Right renal cortex interstitium (tissue), 3 donors: ENCODE results near the gene SELP. TPM values are rescaled to one million over a fixed set of nuclear protein-coding genes. Genes with fewer than 3 reads are reported as not detected.

Experiments
- DNase-seq, 3 donors: peaks; one replicate each; pipeline ENCODE4 v3.0.0-alpha.2; 2013; ENCODE audit warnings: low read depth in 3 of 3, low spot score in 2 of 3
- polyA plus RNA-seq, 3 donors: library from polyadenylated mRNA; unstranded; fragments of 120-200 nt; gene quantifications; one replicate each; pipeline ENCODE4 v1.2.1, GENCODE V29; 2013; ENCODE audit not compliant: insufficient read length in 3 of 3

SELP gene
- polyA plus RNA-seq, 3 donors = 5.4 to 9.5 (median 6.5) TPM

GRCh38 chr1:169623132-169623926, 6.6 kb downstream of the SELP start:
- DNase-seq = no peak

GRCh38 chr1:169620565-169620964, 9.4 kb downstream of the SELP start:
- DNase-seq = no peak

GRCh38 chr1:169618367-169618766, 11.6 kb downstream of the SELP start:
- DNase-seq = no peak

DNA sequence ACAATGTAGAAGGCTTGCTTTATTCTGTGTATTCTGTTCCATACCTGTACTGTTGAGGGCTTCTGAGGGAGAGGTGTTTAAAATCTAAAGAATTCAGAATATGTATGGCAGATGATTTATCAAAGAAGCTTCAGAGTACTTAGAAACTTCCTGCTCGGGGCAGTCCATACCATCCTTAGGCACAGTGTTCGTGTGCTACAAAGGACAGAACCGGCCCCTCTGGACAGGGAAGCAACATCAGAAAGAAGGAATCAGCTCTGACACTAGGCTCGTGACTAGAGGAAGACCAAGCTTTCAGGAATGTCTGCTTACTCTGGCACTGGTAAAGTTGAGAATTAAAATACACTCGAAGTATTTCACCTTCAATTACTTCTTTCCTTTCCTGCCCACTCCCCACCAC, 14.1 kb downstream of the SELP start:
- no peak for DNase-seq

GRCh38 chr1:169610858-169611257, 19.1 kb downstream of the SELP start:
- DNase-seq = no peak

DNA sequence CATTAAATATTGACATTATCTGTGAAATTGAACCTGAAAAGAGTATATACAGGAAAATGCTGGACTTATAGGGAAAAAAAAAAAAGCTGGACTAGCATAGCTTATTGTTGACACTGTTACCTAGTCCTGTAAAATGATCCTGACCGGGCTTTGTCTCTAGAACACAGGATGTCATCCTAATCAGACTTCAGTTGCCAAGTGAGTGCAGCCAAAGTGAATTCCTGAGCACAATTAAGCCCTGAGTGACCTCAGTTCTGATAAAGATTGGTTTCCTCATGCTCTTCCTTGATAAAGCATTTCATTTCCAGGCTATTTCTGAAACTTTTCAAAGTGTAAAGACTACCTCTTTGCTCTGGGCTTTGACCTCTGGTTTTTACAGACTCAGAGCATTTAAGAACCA, 19.8 kb downstream of the SELP start:
- no peak for DNase-seq

DNA sequence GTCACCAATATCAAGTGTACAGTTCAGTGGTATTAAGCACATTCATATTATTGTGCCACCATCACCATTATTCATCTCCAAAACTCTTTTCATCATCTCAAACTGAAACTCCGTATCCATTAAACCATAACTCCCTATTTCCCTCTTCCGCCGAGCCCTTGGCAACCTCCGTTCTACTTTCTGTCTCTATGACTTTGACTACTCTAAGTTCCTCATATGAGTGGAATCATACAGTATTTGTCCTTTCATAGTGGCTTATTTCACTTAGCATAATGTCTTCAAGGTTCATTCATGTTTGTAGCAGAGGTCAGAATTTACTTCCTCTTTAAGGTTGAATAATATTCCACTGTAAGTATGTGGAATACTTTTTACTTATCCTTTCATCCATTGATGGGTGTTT, 21.7 kb downstream of the SELP start:
- DNase-seq = no peak

GRCh38 chr1:169604781-169605560, 25.0 kb downstream of the SELP start:
- no peak for DNase-seq

- no peak for DNase-seq
Measured at GRCh38 chr1:169601096-169601881, 28.6 kb downstream of the SELP start.

- peak; percentile 12 to 30 (median 23) for DNase-seq
Measured at GRCh38 chr1:169595764-169596711, 33.9 kb downstream of the SELP start.

DNA sequence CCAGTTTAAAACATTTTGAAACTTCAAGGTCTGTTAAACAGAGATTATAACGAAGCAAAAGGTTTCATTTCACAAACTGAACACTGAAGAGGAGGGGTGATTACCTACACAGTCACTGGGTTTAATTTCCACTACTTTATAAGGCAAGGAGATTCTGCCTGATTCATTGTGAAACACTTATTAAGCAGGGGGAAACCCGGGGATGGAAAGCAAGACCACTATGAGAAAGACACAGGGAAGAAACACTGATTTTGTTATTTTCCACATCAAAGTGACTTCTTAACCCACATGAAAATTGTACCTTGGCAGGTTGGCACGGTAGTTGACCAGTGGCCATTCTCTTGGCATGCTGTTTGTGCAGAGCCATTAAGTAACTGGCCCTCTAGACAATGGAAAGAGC, 35.5 kb downstream of the SELP start:
- no peak for DNase-seq

DNA sequence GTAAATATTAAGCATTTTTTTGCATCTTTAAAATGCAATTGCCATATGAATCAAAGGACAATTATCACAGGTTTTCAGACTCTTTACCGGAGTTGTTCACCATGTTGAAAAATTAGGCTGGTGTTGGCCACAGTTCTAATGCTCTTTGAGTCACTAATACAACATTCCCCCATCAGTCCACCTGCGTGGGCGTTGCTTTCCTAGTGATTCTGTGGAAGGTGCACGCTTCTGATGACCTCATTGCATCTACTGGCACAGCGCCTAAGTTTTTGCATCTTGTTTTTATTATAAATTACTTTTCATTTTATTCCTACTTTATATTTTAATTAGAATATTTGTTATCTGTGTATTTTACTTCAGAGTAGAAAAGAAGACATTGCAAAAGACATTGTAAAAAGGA, 39.0 kb downstream of the SELP start:
- no peak for DNase-seq

- DNase-seq = no peak
Measured at GRCh38 chr1:169588785-169589485, 41.0 kb downstream of the SELP start.

DNA sequence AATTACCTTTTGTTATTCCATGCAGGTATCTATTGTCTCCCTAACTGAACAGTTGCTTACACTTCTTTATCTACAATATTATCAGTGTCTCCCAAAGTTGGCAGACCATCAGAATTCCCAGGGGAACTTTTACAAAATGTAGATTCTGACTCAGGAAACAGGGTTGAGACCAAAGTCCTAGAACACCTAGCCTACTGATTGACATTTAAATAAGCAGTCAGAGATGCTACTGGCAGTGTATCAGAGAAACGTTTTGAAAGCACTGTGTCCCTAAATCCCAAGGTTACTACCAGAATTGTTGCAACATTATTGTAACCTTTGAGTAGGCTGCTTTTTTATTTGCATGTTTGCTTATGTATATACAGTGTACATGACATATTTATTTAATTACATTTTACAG, 41.8 kb downstream of the SELP start:
- no peak for DNase-seq

GRCh38 chr1:169586395-169587255, 43.3 kb downstream of the SELP start, which contains the start of gene F5:
Gene F5 (minus strand): TSS chr1:169586481. CDS start chr1:169586386, 95 bp downstream.
- peak in 1 of 3 donors; percentile 6 for DNase-seq

DNA sequence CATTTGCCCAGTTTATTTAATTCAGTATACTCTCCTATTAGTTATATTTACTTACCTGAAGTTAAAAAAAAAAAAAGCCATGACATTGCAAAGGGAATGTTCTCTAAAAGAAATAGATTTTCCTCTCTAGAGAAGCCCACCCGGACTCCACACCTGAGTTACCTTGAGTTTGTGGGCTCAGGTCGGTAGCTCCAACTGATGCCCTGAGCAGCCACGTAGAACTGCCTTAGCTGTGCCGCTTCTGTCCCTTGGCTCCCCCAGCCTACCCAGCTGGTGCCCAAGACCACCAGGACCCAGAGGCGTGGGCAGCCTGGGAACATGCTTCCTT, 43.9 kb downstream of the SELP start:
- DNase-seq = no peak

DNA sequence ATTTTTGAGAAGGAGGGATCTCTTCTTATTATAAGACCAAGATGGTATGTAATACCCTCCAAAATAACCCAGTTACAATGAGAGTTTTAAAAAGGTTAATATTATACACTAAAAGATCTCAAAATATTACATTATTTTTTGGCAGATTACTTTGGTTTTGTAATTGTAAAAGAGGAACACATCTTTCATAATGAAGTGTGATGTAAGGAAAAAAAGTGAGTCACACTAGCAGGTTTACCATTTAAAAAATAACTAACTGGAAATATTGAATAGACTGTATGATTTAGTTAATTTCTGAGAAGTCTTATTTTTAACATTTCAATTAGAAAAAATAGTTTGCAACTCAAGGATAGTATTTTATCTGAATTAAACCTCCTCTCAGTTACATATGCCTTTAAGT, 44.7 kb downstream of the SELP start:
- DNase-seq = no peak

GRCh38 chr1:169584483-169585144, 45.3 kb downstream of the SELP start:
- DNase-seq = no peak
